Hypothalamus (tissue), 51 donors: ENCODE measurements around the gene TEDC1.

ENCODE experiments used
- DNase-seq, 51 donors: peaks; one replicate each; lab custom pipeline; 2025; lab: John Stamatoyannopoulos, UW

TEDC1 gene

GRCh38 chr14:105472486-105472991, 18.5 kb upstream of the TEDC1 start:
- no peak for DNase-seq

GRCh38 chr14:105473033-105473676, 17.9 kb upstream of the TEDC1 start:
- peak in 5 of 51 donors; percentile 20 to 46 (median 29) for DNase-seq

- DNase-seq = peak in 41 of 51 donors; percentile 17 to 82 (median 63)
Measured at GRCh38 chr14:105473677-105474482, 17.2 kb upstream of the TEDC1 start.

- peak in 11 of 51 donors; percentile 19 to 62 (median 43) for DNase-seq
Measured at GRCh38 chr14:105474483-105475268, 16.4 kb upstream of the TEDC1 start, which contains the start of gene CRIP2. TSS of gene CRIP2 (plus strand) at chr14:105474821. CDS start at chr14:105474863, 42 bp downstream.

GRCh38 chr14:105475269-105476096, 15.6 kb upstream of the TEDC1 start:
- DNase-seq = peak in 12 of 51 donors; percentile 34 to 73 (median 54)

GRCh38 chr14:105476097-105476830, 14.8 kb upstream of the TEDC1 start:
- peak; percentile 28 to 93 (median 83) for DNase-seq

- DNase-seq = no peak
Measured at GRCh38 chr14:105476831-105477659, 14.0 kb upstream of the TEDC1 start.

GRCh38 chr14:105477660-105478397, 13.2 kb upstream of the TEDC1 start:
- peak in 3 of 51 donors; percentile 8 to 37 (median 16) for DNase-seq

- DNase-seq = no peak
Measured at GRCh38 chr14:105478398-105479251, 12.4 kb upstream of the TEDC1 start.

GRCh38 chr14:105479431-105480158, 11.5 kb upstream of the TEDC1 start:
- peak in 1 of 51 donors; percentile 9 for DNase-seq

GRCh38 chr14:105480199-105480746, 10.8 kb upstream of the TEDC1 start:
- DNase-seq = peak in 1 of 51 donors; percentile 19

GRCh38 chr14:105480807-105481801, 9.9 kb upstream of the TEDC1 start:
- DNase-seq = peak; percentile 63 to 98 (median 90)

- DNase-seq = peak in 48 of 51 donors; percentile 25 to 87 (median 74)
Measured at GRCh38 chr14:105481886-105482457, 9.1 kb upstream of the TEDC1 start.
